ENCODE results near the gene TLE3.

DNA sequence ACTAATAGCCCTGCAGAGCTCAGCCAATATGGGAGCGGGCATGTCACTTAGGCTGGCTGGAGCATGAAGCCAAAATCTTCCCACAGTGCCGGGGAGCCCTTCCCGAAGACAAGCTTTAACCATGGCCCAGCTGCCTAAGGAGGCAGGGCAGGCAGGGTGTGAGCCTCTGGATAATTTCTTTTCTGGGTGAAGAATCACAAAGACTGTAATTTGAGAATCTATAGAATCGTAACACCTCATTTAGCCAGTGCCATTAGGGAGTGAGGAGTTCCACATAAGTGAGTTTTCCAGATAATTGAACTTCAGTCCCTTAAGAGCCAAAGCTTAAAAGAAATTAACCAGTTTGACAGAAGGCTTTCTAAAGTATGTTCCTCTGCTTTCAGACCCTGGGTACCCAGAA is 40.2 kb upstream of the TLE3 start:
- TF ChIP-seq KDM1A (IDR thresholded peaks at IDR 0.05; ENCODE audit: low read depth) (no peak), ZFP36 (IDR thresholded peaks at IDR 0.05; ENCODE audit: borderline replicate concordance, partially characterized antibody) (no peak), CBX8 (IDR thresholded peaks at IDR 0.05) (no peak), MYC (IDR thresholded peaks at IDR 0.05; ENCODE audit: borderline replicate concordance, low read length) (no peak), POLR2A (IDR thresholded peaks at IDR 0.05; ENCODE audit: low read length) (no peak), EP300 (IDR thresholded peaks at IDR 0.05) (no peak), PHF8 (IDR thresholded peaks at IDR 0.05; ENCODE audit: borderline replicate concordance, low read depth) (no peak)
- TF ChIP-seq, protein P1, sequence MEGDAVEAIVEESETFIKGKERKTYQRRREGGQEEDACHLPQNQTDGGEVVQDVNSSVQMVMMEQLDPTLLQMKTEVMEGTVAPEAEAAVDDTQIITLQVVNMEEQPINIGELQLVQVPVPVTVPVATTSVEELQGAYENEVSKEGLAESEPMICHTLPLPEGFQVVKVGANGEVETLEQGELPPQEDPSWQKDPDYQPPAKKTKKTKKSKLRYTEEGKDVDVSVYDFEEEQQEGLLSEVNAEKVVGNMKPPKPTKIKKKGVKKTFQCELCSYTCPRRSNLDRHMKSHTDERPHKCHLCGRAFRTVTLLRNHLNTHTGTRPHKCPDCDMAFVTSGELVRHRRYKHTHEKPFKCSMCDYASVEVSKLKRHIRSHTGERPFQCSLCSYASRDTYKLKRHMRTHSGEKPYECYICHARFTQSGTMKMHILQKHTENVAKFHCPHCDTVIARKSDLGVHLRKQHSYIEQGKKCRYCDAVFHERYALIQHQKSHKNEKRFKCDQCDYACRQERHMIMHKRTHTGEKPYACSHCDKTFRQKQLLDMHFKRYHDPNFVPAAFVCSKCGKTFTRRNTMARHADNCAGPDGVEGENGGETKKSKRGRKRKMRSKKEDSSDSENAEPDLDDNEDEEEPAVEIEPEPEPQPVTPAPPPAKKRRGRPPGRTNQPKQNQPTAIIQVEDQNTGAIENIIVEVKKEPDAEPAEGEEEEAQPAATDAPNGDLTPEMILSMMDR (IDR thresholded peaks at IDR 0.05) = no peak
- TF ChIP-seq, protein P2, sequence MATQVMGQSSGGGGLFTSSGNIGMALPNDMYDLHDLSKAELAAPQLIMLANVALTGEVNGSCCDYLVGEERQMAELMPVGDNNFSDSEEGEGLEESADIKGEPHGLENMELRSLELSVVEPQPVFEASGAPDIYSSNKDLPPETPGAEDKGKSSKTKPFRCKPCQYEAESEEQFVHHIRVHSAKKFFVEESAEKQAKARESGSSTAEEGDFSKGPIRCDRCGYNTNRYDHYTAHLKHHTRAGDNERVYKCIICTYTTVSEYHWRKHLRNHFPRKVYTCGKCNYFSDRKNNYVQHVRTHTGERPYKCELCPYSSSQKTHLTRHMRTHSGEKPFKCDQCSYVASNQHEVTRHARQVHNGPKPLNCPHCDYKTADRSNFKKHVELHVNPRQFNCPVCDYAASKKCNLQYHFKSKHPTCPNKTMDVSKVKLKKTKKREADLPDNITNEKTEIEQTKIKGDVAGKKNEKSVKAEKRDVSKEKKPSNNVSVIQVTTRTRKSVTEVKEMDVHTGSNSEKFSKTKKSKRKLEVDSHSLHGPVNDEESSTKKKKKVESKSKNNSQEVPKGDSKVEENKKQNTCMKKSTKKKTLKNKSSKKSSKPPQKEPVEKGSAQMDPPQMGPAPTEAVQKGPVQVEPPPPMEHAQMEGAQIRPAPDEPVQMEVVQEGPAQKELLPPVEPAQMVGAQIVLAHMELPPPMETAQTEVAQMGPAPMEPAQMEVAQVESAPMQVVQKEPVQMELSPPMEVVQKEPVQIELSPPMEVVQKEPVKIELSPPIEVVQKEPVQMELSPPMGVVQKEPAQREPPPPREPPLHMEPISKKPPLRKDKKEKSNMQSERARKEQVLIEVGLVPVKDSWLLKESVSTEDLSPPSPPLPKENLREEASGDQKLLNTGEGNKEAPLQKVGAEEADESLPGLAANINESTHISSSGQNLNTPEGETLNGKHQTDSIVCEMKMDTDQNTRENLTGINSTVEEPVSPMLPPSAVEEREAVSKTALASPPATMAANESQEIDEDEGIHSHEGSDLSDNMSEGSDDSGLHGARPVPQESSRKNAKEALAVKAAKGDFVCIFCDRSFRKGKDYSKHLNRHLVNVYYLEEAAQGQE (IDR thresholded peaks at IDR 0.05) = no peak

Data from A549 (cell line).